BLaER1 treated with 17β-estradiol and CSF1 and Interleukin-3, amounts not matched to agents 10 nM and 100 nM (cell line): ENCODE data around the gene CD300A.

Experiments
- H3K27ac ChIP-seq, 11 experiments: shearing (Covaris generic); formaldehyde crosslinking; 2 replicates each; pipeline ENCODE4 v1.8.1; 2022
- H3K27me3 ChIP-seq, 11 experiments: shearing (Covaris generic); formaldehyde crosslinking; 2 replicates each; pipeline ENCODE4 v1.8.1; 2022
- H3K36me3 ChIP-seq, 11 experiments: shearing (Covaris generic); formaldehyde crosslinking; 2 replicates each; pipeline ENCODE4 v1.8.1; 2022
- H3K4me1 ChIP-seq, 10 experiments: shearing (Covaris generic); formaldehyde crosslinking; 2 replicates each; pipeline ENCODE4 v1.8.1; 2022
- H3K4me2 ChIP-seq, 11 experiments: shearing (Covaris generic); formaldehyde crosslinking; 2 replicates each; pipeline ENCODE4 v1.8.1; 2022
- H3K4me3 ChIP-seq, 10 experiments: shearing (Covaris generic); formaldehyde crosslinking; 2 replicates each; pipeline ENCODE4 v1.8.1; 2022
- H3K9ac ChIP-seq, 11 experiments: shearing (Covaris generic); formaldehyde crosslinking; 2 replicates each; pipeline ENCODE4 v1.8.1; 2022
- H3K9me3 ChIP-seq, 11 experiments: shearing (Covaris generic); formaldehyde crosslinking; replicated peaks in 1 of 11; 2 replicates each; pipeline ENCODE4 v1.8.1; 2022
- H4K20me1 ChIP-seq, 11 experiments: shearing (Covaris generic); formaldehyde crosslinking; 2 replicates each; pipeline ENCODE4 v1.8.1; 2022
- Cebpa-rat ChIP-seq, 11 experiments: shearing (Covaris generic); IDR thresholded peaks; 2 replicates each; pipeline ENCODE4 v1.8.1; 2022

The CD300A gene

GRCh38 chr17:74466111-74466827, at the start of gene CD300A:
Gene CD300A, plus strand, starts transcription at chr17:74466634. Its CDS starts 70 bp downstream, at chr17:74466704.
- peaks cover 0 to 48% (median 32%) of the 10 kb centered on the region in 11 experiments; a peak in 15 of 22 replicates for H3K27me3 ChIP-seq
- H3K36me3 ChIP-seq = peaks cover 0 to 16% (median 0%) of the 10 kb centered on the region in 11 experiments; a peak in 6 of 22 replicates
- H4K20me1 ChIP-seq = peaks cover 0 to 29% (median 0%) of the 10 kb centered on the region in 11 experiments; a peak in 4 of 22 replicates
- H3K27ac ChIP-seq = peak within 1 kb of the TSS; percentile 13 to 86 (median 66); a peak in 20 of 22 replicates
- peak within 1 kb of the TSS; percentile 68 to 99 (median 87) for H3K4me2 ChIP-seq
- H3K4me1 ChIP-seq = peaks cover 52 to 94% (median 68%) of the 10 kb centered on the region in 10 experiments
- TF ChIP-seq Cebpa-rat (IDR thresholded peaks at IDR 0.05) = no peak
- H3K4me3 ChIP-seq = peak within 1 kb of the TSS in 9 of 10 experiments; percentile 27 to 70 (median 60); a peak in 17 of 20 replicates
- H3K9me3 ChIP-seq = no peaks in the 10 kb centered on the region
- peak within 1 kb of the TSS; percentile 19 to 79 (median 46); a peak in 16 of 22 replicates for H3K9ac ChIP-seq

GRCh38 chr17:74417178-74418045, 49.0 kb upstream of the CD300A start:
- H3K4me2 ChIP-seq = peak overlapping the region; percentile 51 to 90 (median 76)
- no peak for TF ChIP-seq Cebpa-rat (IDR thresholded peaks at IDR 0.05)

GRCh38 chr17:74419928-74420411, 46.5 kb upstream of the CD300A start:
- Histone ChIP-seq H3K9ac (no peak overlapping the region), H3K4me1 (peaks cover 42 to 59% (median 52%) of the 10 kb centered on the region in 10 experiments), H3K4me3 (no peak overlapping the region), H3K36me3 (no peaks in the 10 kb centered on the region), H3K4me2 (peak overlapping the region; percentile 3 to 90 (median 76); a peak in 19 of 22 replicates), H3K27me3 (no peaks in the 10 kb centered on the region), H4K20me1 (no peaks in the 10 kb centered on the region), H3K9me3 (peaks cover 0 to 8% (median 0%) of the 10 kb centered on the region in 11 experiments; a peak in 4 of 22 replicates), H3K27ac (peak overlapping the region in 2 of 11 experiments; percentile 71; a peak in 3 of 22 replicates)
- TF ChIP-seq Cebpa-rat (IDR thresholded peaks at IDR 0.05) = no peak

More at GRCh38 chr17:74417178-74418045, 49.0 kb upstream of the CD300A start:
- H3K4me3 ChIP-seq = no peak overlapping the region
- no peaks in the 10 kb centered on the region for H3K36me3 ChIP-seq
- H3K9ac ChIP-seq = peak overlapping the region in 4 of 11 experiments; percentile 36 to 58 (median 46); a peak in 4 of 22 replicates
- no peaks in the 10 kb centered on the region for H3K27me3 ChIP-seq
- H3K4me1 ChIP-seq = peaks cover 42 to 66% (median 57%) of the 10 kb centered on the region in 10 experiments
- peaks cover 0 to 7% (median 0%) of the 10 kb centered on the region in 11 experiments; a peak in 3 of 22 replicates for H3K9me3 ChIP-seq
- peak overlapping the region in 8 of 11 experiments; percentile 21 to 79 (median 71); a peak in 15 of 22 replicates for H3K27ac ChIP-seq
- no peaks in the 10 kb centered on the region for H4K20me1 ChIP-seq

- Histone ChIP-seq H4K20me1 (peaks cover 0 to 5% (median 0%) of the 10 kb centered on the region in 11 experiments; a peak in 1 of 22 replicates), H3K27ac (no peak overlapping the region), H3K4me3 (no peak overlapping the region), H3K27me3 (no peaks in the 10 kb centered on the region), H3K4me2 (no peak overlapping the region), H3K9ac (no peak overlapping the region), H3K9me3 (peaks cover 0 to 8% (median 0%) of the 10 kb centered on the region in 11 experiments; a peak in 3 of 22 replicates), H3K4me1 (peaks cover 35 to 52% (median 46%) of the 10 kb centered on the region in 10 experiments), H3K36me3 (no peaks in the 10 kb centered on the region)
- no peak for TF ChIP-seq Cebpa-rat (IDR thresholded peaks at IDR 0.05)
Observed at GRCh38 chr17:74424117-74424516, 42.3 kb upstream of the CD300A start.

- H3K9ac ChIP-seq = no peak overlapping the region
- H4K20me1 ChIP-seq = peaks cover 0 to 5% (median 0%) of the 10 kb centered on the region in 11 experiments; a peak in 1 of 22 replicates
- TF ChIP-seq Cebpa-rat (IDR thresholded peaks at IDR 0.05) = no peak
- H3K4me1 ChIP-seq = peaks cover 35 to 52% (median 45%) of the 10 kb centered on the region in 10 experiments
- H3K9me3 ChIP-seq = peaks cover 0 to 8% (median 0%) of the 10 kb centered on the region in 11 experiments; a peak in 3 of 22 replicates
- no peak overlapping the region for H3K4me2 ChIP-seq
- no peaks in the 10 kb centered on the region for H3K27me3 ChIP-seq
- no peak overlapping the region for H3K4me3 ChIP-seq
- H3K27ac ChIP-seq = no peak overlapping the region
- no peaks in the 10 kb centered on the region for H3K36me3 ChIP-seq
Observed at GRCh38 chr17:74424657-74425056, 41.8 kb upstream of the CD300A start.

- peak overlapping the region; percentile 77 to 100 (median 84) for H3K4me2 ChIP-seq
- peaks cover 0 to 5% (median 0%) of the 10 kb centered on the region in 11 experiments; a peak in 1 of 22 replicates for H4K20me1 ChIP-seq
- TF ChIP-seq Cebpa-rat (IDR thresholded peaks at IDR 0.05) = no peak
- H3K4me3 ChIP-seq = peak overlapping the region in 1 of 10 experiments; percentile 9; a peak in 1 of 20 replicates
- H3K9ac ChIP-seq = peak overlapping the region in 5 of 11 experiments; percentile 10 to 33 (median 26); a peak in 4 of 22 replicates
- H3K27me3 ChIP-seq = peaks cover under 1 to 5% (median 3%) of the 10 kb centered on the region in 11 experiments; a peak in 20 of 22 replicates
- H3K9me3 ChIP-seq = peaks cover 0 to 8% (median 0%) of the 10 kb centered on the region in 11 experiments; a peak in 3 of 22 replicates
- H3K4me1 ChIP-seq = peaks cover 45 to 59% (median 52%) of the 10 kb centered on the region in 10 experiments
- peak overlapping the region in 8 of 11 experiments; percentile 6 to 56 (median 48); a peak in 12 of 22 replicates for H3K27ac ChIP-seq
- no peaks in the 10 kb centered on the region for H3K36me3 ChIP-seq
Observed at GRCh38 chr17:74426551-74427047, 39.8 kb upstream of the CD300A start.

GRCh38 chr17:74427048-74427762, 39.2 kb upstream of the CD300A start:
- Histone ChIP-seq H3K4me3 (peak overlapping the region in 1 of 10 experiments; percentile 9; a peak in 2 of 20 replicates), H3K27me3 (peaks cover 7 to 11% (median 9%) of the 10 kb centered on the region in 11 experiments; a peak in 21 of 22 replicates), H3K4me1 (peaks cover 45 to 63% (median 57%) of the 10 kb centered on the region in 10 experiments), H3K9ac (peak overlapping the region in 6 of 11 experiments; percentile 1 to 33 (median 20); a peak in 7 of 22 replicates), H3K9me3 (peaks cover 0 to 8% (median 0%) of the 10 kb centered on the region in 11 experiments; a peak in 3 of 22 replicates), H3K27ac (peak overlapping the region in 8 of 11 experiments; percentile 6 to 56 (median 48); a peak in 13 of 22 replicates), H4K20me1 (peaks cover 0 to 5% (median 0%) of the 10 kb centered on the region in 11 experiments; a peak in 1 of 22 replicates), H3K4me2 (peak overlapping the region; percentile 77 to 100 (median 84)), H3K36me3 (no peaks in the 10 kb centered on the region)
- TF ChIP-seq Cebpa-rat (IDR thresholded peaks at IDR 0.05) = no peak
